Measurements from ENCODE around the gene IVNS1ABP. TPM values are rescaled to one million over a fixed set of nuclear protein-coding genes. Genes with fewer than 3 reads are reported as not detected.

Gene IVNS1ABP
- total and polyA plus RNA-seq, 8 donors, result 22.9 to 53.9 (median 35.2) TPM

DNA sequence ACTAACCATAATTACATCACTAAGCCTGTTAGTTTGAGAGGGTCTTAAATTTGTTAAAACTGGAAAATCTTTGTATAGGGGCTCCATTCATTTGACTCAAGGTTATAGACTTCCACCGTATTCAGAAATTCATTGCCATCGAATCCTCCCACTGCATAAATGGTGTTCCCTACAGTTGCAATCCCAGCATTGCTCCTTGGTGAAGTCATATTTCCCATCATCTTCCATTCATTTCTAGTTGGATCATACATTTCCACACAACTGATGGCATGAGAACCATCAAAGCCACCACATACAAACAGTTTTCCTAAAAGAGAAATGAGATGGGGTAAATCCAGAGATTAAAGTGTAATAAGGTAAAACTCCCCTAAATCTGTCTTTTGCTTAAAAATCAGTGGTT lies 19.1 kb downstream of the IVNS1ABP start:
- FAIRE-seq (no peak), ATAC-seq (no peak), DNase-seq (no peak)
- intact Hi-C loops (cut with DNase I), result no loop called here
- Histone ChIP-seq H3K27ac (no peak overlapping the region), H3K4me3 (no peak overlapping the region), H3K4me1 (no peaks in the 10 kb centered on the region), H3K9me3 (no peaks in the 10 kb centered on the region), H3K36me3 (peaks cover 0 to 63% (median 30%) of the 10 kb centered on the region in 3 donors), H3K27me3 (no peaks in the 10 kb centered on the region)
- TF ChIP-seq, protein P1, sequence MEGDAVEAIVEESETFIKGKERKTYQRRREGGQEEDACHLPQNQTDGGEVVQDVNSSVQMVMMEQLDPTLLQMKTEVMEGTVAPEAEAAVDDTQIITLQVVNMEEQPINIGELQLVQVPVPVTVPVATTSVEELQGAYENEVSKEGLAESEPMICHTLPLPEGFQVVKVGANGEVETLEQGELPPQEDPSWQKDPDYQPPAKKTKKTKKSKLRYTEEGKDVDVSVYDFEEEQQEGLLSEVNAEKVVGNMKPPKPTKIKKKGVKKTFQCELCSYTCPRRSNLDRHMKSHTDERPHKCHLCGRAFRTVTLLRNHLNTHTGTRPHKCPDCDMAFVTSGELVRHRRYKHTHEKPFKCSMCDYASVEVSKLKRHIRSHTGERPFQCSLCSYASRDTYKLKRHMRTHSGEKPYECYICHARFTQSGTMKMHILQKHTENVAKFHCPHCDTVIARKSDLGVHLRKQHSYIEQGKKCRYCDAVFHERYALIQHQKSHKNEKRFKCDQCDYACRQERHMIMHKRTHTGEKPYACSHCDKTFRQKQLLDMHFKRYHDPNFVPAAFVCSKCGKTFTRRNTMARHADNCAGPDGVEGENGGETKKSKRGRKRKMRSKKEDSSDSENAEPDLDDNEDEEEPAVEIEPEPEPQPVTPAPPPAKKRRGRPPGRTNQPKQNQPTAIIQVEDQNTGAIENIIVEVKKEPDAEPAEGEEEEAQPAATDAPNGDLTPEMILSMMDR (IDR thresholded peaks at IDR 0.05), result no peak
- 86 to 97% methylated on average over 2 of the region's 2 CpGs for WGBS, 2 donors

DNA sequence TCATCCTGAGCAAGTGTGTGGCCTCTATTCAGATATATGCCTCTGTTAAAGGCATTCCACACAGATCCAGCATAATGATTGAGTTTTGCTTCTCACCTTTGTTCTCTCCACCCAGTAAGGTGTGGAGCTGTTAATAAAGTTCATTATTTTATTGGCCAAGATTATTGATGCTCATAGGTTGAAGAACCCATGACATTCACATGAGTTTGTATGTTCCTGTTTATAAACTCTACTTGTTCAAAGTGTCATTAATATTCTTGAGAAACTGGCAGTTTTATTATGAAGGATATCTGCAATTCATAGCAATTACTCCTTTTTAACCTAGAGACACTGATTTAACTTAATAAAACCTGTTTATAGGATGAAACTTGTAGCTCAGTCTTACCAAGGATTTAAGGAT lies 22.0 kb downstream of the IVNS1ABP start:
- ATAC-seq (no peak), FAIRE-seq (no peak), DNase-seq (no peak)
- Histone ChIP-seq H3K4me1 (no peaks in the 10 kb centered on the region), H3K27ac (no peak overlapping the region), H3K4me3 (no peak overlapping the region), H3K36me3 (peaks cover 0 to 47% (median 20%) of the 10 kb centered on the region in 3 donors), H3K9me3 (no peaks in the 10 kb centered on the region), H3K27me3 (no peaks in the 10 kb centered on the region)
- intact Hi-C loops (cut with DNase I), result no loop called here
- TF ChIP-seq, protein P1 (IDR thresholded peaks at IDR 0.05), result no peak

DNA sequence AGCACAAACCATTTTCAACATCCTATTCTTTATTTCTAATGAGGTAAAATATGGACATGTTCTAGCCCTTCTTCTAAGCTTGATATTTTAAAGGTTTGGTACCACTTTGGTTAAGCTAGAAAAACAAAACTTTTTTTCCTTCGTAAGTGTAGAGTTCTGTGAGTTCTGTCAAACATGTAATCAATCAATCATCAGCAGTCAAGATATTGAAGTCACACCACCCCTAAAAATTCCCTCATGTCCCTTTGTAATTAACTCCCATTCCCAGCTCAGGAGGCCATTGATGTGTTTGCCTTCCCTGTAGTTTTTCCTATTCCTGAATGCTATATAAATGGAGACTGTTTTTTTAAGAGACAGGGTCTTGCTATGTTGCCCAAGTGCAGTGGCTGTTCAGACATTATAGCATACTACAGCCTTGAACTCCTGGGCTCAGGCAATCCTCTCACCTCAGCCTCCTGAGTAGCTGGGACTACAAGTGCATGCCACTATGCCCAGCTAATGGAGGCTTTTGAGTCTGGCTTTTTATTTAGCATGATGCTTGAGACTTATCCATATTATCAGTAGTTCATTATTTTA lies 23.0 kb downstream of the IVNS1ABP start:
- Histone ChIP-seq H3K36me3 (peaks cover 0 to 36% (median 11%) of the 10 kb centered on the region in 3 donors), H3K9me3 (no peaks in the 10 kb centered on the region), H3K27me3 (no peaks in the 10 kb centered on the region), H3K27ac (no peak overlapping the region), H3K4me3 (no peak overlapping the region), H3K4me1 (no peaks in the 10 kb centered on the region)
- ATAC-seq, result no peak
- 82 to 91% methylated on average over 1 of the region's 1 CpG for WGBS, 2 donors
- no peak for DNase-seq
- TF ChIP-seq, protein P1 (IDR thresholded peaks at IDR 0.05), result no peak
- intact Hi-C loops (cut with DNase I), result no loop called here
- no peak for FAIRE-seq

DNA sequence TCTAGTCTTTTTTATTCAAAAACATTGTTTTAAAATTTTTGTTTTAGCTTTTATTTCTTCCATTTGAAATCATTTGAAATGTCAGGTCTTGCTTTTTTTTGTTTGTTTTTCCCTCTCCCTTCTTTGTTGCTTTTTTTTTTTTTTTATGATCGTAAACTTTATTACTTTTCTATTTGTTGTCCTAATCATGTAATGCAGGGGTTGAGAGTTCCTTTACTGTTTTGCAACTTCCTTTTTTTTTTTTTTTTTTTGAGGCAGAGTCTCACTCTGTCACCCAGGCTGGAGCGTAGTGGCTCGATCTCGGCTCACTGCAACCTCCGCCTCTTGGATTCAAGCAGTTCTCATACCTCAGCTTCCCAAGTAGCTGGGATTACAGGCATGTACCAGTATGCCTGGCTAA lies 24.8 kb downstream of the IVNS1ABP start:
- no peaks in the 10 kb centered on the region for H3K27me3 ChIP-seq
- WGBS, 2 donors, result 90 to 93% methylated on average over 5 of the region's 5 CpGs

DNA sequence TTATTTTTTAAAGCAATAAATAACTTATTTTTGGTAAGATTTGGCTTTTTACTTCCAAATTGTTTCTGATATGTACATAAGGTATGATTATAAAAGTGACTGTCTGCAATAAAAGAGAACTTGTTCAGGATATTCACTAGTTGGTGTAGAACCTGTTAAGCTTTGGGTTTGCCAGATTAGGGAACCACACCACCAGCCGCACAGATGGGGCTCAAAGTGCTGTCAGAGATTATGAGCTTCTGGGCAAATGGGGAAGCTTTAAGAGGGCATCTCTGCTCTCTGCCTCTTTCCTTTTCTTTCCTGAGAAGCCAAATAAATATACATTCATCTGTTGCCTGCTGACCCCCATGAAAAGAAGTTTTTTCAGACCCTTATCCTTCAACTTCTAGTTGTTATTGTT lies 25.4 kb downstream of the IVNS1ABP start:
- Histone ChIP-seq H3K27ac (no peak overlapping the region), H3K36me3 (peaks cover 0 to 13% (median 2%) of the 10 kb centered on the region in 3 donors), H3K4me3 (no peak overlapping the region), H3K9me3 (no peaks in the 10 kb centered on the region), H3K4me1 (no peaks in the 10 kb centered on the region), H3K27me3 (no peaks in the 10 kb centered on the region)
- TF ChIP-seq, protein P1 (IDR thresholded peaks at IDR 0.05), result no peak
- WGBS, 2 donors, result 92 to 93% methylated on average over 1 of the region's 1 CpG
- ATAC-seq, result peak in 2 of 4 donors; percentile 16 to 23
- no peak for DNase-seq
- intact Hi-C loops (cut with DNase I), result no loop called here
- FAIRE-seq, result no peak

More for the DNA sequence above, 24.8 kb downstream of the IVNS1ABP start:
- no peaks in the 10 kb centered on the region for H3K4me1 ChIP-seq
- no peaks in the 10 kb centered on the region for H3K9me3 ChIP-seq
- no peak overlapping the region for H3K4me3 ChIP-seq
- peaks cover 0 to 19% (median 4%) of the 10 kb centered on the region in 3 donors for H3K36me3 ChIP-seq
- FAIRE-seq (peak; percentile 65), DNase-seq (no peak), ATAC-seq (peak in 2 of 4 donors; percentile 25 to 56)
- intact Hi-C loops (cut with DNase I), result no loop called here
- TF ChIP-seq, protein P1 (IDR thresholded peaks at IDR 0.05), result no peak
- H3K27ac ChIP-seq, result no peak overlapping the region

Data from pancreas (tissue), 10 donors.